Stomach (tissue), 9 donors: ENCODE measurements around the gene KDR. TPM values are rescaled to one million over a fixed set of nuclear protein-coding genes. Genes with fewer than 3 reads are reported as not detected.
A peak's percentile ranks its signal among the peaks of the same experiment; 100 is the strongest.

ENCODE experiments used
- DNase-seq, 2 donors: peaks; one replicate each; pipeline versions ENCODE4 v3.0.0 to v3.0.0-alpha.2; 2013 to 2019
- H3K27ac ChIP-seq, 5 donors: fragments of 200-600 bp in 4 of 5; sonication (generic) in 4 of 5; one replicate each; pipeline ENCODE4 v1.5.1; 2013 to 2019; ENCODE audit warnings: mild to moderate bottlenecking in 1 of 5, moderate library complexity in 1 of 5
- H3K27me3 ChIP-seq, 3 donors: fragments of 200-600 bp; sonication (generic); one replicate each; pipeline ENCODE4 v1.5.1; 2017 to 2019; ENCODE audit warnings: mixed run types in 1 of 3
- H3K36me3 ChIP-seq, 4 donors: fragments of 200-600 bp; sonication (generic); 1 replicate in 3 of 4; 2 replicates in 1 of 4; pipeline ENCODE4 v1.5.1; 2016 to 2019
- H3K4me1 ChIP-seq, 4 donors: fragments of 200-600 bp; sonication (generic); one replicate each; pipeline ENCODE4 v1.5.1; 2016 to 2019
- H3K4me3 ChIP-seq, 4 donors: fragments of 200-600 bp; sonication (generic) in 3 of 4; one replicate each; pipeline ENCODE4 v1.5.1; 2016 to 2019; ENCODE audit warnings: mild to moderate bottlenecking in 1 of 4
- H3K9me3 ChIP-seq, 4 donors: fragments of 200-600 bp; sonication (generic); one replicate each; pipeline ENCODE4 v1.5.1; 2016 to 2019
- EP300 ChIP-seq: sonication (generic); formaldehyde crosslinking; IDR thresholded peaks from one replicate; pipeline ENCODE4 v1.6.1; 2017; ENCODE audit warnings: antibody characterized with exemption
- POLR2A ChIP-seq, 4 donors: fragments of 450-650 bp; IDR thresholded peaks; one replicate each; pipeline ENCODE4 v1.6.1; 2016; ENCODE audit warnings: antibody characterized with exemption in 4 of 4, control low read depth in 2 of 4, mild to moderate bottlenecking in 1 of 4, moderate library complexity in 1 of 4
- POLR2AphosphoS5 ChIP-seq, 3 donors: sonication (generic); formaldehyde crosslinking; IDR thresholded peaks; one replicate each; pipeline ENCODE4 v1.6.1; 2016; ENCODE audit warnings: antibody characterized with exemption in 3 of 3
- WGBS, 5 donors: extraction: QIAGEN DNeasy Blood & Tissue Kit in 3 of 5; methylation state at CpG; one replicate each; pipeline versions ENCODE4 v1.1.5 to v1.1.7; 2013 to 2018; 5-methylcytosine and 5-hydroxymethylcytosine counted together
- intact Hi-C: fragments of 100-400 bp; cut with DNase I; formaldehyde crosslinking; loops from one replicate; pipeline ENCODE4 v1.15.1; 2023; ENCODE audit warnings: low total_unique reads
- polyA plus RNA-seq, 3 donors: library from polyadenylated mRNA; stranded (reverse); fragments of 200-250 nt; gene quantifications; one replicate each; pipeline ENCODE4 v1.2.3, GENCODE V29; 2013
- total RNA-seq, 5 donors: library from RNA; depleted of rRNA; stranded (reverse); fragments of >200 nt; gene quantifications; one replicate each; pipeline versions ENCODE4 v1.1.0 to v1.2.3, GENCODE V29; 2014 to 2016
- TF ChIP-seq, protein P1 (sequence below), 7 experiments: fragments of 450-650 bp in 4 of 7; fragments of 200-600 bp in 3 of 7; sonication (generic) in 3 of 7; IDR thresholded peaks; one replicate each; pipeline ENCODE4 v1.5.1; 2016 to 2019; ENCODE audit warnings: antibody characterized with exemption in 7 of 7, control low read depth in 2 of 7, mild to moderate bottlenecking in 1 of 7
- donor health status: healthy with polysubstance abuse.
- donor health status: Bipolar disorder and iron deficiency.
- donor health status: healthy.

KDR gene
- total and polyA plus RNA-seq, 8 donors = 1.1 to 32.3 (median 8.1) TPM

DNA sequence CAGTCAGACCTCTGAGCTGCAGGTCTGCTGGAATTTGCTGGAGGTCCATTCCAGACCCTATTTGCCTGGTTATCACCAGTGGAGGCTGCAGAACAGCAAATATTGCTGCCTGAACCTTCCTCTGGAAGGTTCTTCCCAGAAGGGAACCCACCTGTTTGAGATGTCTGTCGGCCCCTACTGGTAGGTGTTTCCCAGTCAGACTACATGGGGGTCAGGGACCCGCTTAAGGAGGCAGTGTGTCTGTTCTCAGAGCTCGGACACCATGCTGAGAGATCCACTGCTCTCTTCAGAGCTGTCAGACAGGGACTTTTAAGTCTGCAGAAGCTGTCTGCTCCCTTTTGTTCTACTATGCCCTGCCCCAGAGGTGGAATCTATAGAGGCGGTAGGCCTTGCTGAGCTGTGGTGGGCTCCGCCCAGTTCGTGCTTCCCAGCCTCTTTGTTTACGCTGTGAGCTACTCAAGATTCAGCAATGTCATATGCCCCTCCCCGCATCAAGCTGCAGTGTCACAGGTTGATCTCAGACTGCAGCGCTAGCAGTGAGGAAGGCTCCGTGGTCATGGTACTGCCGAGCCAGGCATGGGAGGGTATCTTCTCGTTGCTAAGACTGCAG, 44.1 kb upstream of the KDR start:
- no peaks in the 10 kb centered on the region for H3K4me1 ChIP-seq
- no peaks in the 10 kb centered on the region for H3K36me3 ChIP-seq
- intact Hi-C loops = no loop called here
- H3K27me3 ChIP-seq = no peaks in the 10 kb centered on the region
- TF ChIP-seq, protein P1, sequence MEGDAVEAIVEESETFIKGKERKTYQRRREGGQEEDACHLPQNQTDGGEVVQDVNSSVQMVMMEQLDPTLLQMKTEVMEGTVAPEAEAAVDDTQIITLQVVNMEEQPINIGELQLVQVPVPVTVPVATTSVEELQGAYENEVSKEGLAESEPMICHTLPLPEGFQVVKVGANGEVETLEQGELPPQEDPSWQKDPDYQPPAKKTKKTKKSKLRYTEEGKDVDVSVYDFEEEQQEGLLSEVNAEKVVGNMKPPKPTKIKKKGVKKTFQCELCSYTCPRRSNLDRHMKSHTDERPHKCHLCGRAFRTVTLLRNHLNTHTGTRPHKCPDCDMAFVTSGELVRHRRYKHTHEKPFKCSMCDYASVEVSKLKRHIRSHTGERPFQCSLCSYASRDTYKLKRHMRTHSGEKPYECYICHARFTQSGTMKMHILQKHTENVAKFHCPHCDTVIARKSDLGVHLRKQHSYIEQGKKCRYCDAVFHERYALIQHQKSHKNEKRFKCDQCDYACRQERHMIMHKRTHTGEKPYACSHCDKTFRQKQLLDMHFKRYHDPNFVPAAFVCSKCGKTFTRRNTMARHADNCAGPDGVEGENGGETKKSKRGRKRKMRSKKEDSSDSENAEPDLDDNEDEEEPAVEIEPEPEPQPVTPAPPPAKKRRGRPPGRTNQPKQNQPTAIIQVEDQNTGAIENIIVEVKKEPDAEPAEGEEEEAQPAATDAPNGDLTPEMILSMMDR (IDR thresholded peaks at IDR 0.05) = no peak
- TF ChIP-seq POLR2A (IDR thresholded peaks at IDR 0.05) (no peak), EP300 (no peak), POLR2AphosphoS5 (IDR thresholded peaks at IDR 0.05) (no peak)
- H3K4me3 ChIP-seq = no peak overlapping the region
- WGBS, 5 donors = 24 to 41% (median 28%) methylated on average over 9 to 12 of the region's 12 CpGs
- peak; percentile 28 to 41 for DNase-seq
- H3K9me3 ChIP-seq = no peaks in the 10 kb centered on the region
- no peak overlapping the region for H3K27ac ChIP-seq

DNA sequence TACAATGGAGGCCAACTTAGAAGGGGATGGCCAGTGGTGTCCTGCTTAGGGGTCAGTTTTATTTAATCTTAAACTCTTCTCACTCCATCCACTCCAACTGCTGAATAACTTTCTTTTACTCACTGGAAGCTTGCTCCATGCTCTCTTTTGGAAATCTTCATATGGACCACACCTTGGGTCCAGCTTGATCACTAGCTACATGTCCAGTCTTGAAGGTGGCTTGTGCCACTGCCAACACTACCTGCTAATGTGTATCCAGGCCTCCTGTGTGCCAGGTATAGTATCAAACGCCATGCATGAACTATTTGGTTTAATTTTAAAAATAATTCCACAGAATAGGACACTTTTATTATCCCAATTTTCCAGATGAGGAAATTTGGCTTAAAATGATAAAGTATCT, 37.0 kb upstream of the KDR start:
- no peak for TF ChIP-seq POLR2A (IDR thresholded peaks at IDR 0.05)
- no peak for TF ChIP-seq POLR2AphosphoS5 (IDR thresholded peaks at IDR 0.05)
- TF ChIP-seq, protein P1 (IDR thresholded peaks at IDR 0.05) = no peak
- TF ChIP-seq EP300 = no peak
- WGBS, 5 donors = 68 to 89% (median 79%) methylated on average over 1 of the region's 1 CpG
- Histone ChIP-seq H3K36me3 (no peaks in the 10 kb centered on the region), H3K4me3 (no peak overlapping the region), H3K4me1 (peaks cover 0 to 7% (median 2%) of the 10 kb centered on the region in 4 donors), H3K27ac (no peak overlapping the region), H3K27me3 (peaks cover 0 to 11% (median 0%) of the 10 kb centered on the region in 3 donors), H3K9me3 (no peaks in the 10 kb centered on the region)
- intact Hi-C loops = no loop called here
- no peak for DNase-seq

DNA sequence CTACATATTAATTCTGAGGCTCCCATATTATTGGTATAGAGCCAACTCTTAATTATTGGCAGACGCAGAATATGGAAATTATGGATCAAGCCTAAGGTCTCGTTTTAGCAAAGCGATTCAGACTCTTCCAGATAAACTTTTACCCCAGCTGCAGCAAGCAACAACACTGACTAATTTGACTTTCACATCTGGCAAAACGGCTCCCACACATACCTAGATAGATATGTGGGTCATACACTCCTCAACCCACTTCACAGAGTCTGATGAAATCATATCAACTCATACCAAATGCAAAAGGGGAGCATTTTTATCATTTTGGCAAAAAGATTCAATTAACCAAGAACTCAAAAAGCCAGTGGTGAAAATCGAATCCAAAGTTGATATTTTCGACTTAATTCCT, 36.3 kb upstream of the KDR start:
- Histone ChIP-seq H3K27ac (no peak overlapping the region), H3K4me3 (no peak overlapping the region), H3K27me3 (peaks cover 0 to 15% (median 0%) of the 10 kb centered on the region in 3 donors), H3K36me3 (no peaks in the 10 kb centered on the region), H3K9me3 (no peaks in the 10 kb centered on the region), H3K4me1 (peaks cover 0 to 7% (median 3%) of the 10 kb centered on the region in 4 donors)
- intact Hi-C loops = no loop called here
- no peak for DNase-seq
- TF ChIP-seq POLR2AphosphoS5 (IDR thresholded peaks at IDR 0.05) = no peak
- WGBS, 5 donors = 79 to 85% (median 83%) methylated on average over 6 of the region's 6 CpGs

DNA sequence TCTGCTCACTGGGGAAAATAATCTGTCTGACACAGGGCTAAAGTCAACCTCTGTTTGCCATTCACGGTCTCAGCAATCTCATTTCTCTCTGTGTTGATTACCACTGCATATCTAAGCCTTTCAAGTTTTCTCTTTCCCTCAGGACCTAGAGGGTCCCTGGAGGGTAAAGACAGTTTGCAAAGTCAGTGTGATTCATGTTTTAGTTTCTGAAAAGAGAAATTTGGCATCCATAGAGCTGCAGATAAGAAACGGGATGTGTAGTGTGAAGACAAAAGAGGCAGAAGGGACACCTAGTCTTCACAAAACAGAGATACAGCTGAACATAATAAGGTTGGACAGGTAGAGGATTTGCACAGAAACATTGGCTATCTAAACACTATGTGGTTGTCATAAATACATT, 34.5 kb upstream of the KDR start:
- no peak for DNase-seq
- no peak overlapping the region for H3K27ac ChIP-seq
- TF ChIP-seq, protein P1 (IDR thresholded peaks at IDR 0.05) = no peak
- TF ChIP-seq POLR2AphosphoS5 (IDR thresholded peaks at IDR 0.05) (no peak), POLR2A (IDR thresholded peaks at IDR 0.05) (no peak), EP300 (no peak)
- WGBS, 5 donors = 28 to 49% (median 38%) methylated on average over 2 of the region's 2 CpGs
- no peak overlapping the region for H3K4me3 ChIP-seq
- intact Hi-C loops = no loop called here
- peaks cover 0 to 7% (median 3%) of the 10 kb centered on the region in 4 donors for H3K4me1 ChIP-seq
- no peaks in the 10 kb centered on the region for H3K36me3 ChIP-seq
- no peaks in the 10 kb centered on the region for H3K9me3 ChIP-seq
- H3K27me3 ChIP-seq = peaks cover 0 to 15% (median 0%) of the 10 kb centered on the region in 3 donors

DNA sequence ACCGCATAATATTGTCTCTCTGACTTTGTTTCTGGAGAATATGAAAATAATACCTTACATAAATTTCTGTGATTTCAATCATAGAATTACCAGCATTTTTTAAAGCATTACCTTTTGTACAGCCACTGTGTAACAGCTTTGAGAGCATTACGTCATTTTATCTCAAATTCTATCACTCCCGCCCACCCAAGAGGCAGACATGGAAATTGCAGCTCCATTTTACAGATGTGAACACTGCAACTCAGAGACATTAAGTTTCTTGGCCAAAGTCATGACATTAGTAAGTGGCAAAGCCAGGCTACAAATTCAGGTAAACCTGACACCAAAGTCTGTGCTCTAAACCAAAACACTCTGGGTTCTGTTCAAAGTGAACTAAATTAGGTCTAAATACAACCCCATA, 33.6 kb upstream of the KDR start:
- no peak for TF ChIP-seq POLR2AphosphoS5 (IDR thresholded peaks at IDR 0.05)
- Histone ChIP-seq H3K9me3 (no peaks in the 10 kb centered on the region), H3K36me3 (no peaks in the 10 kb centered on the region), H3K4me1 (peaks cover 0 to 7% (median 3%) of the 10 kb centered on the region in 4 donors), H3K27me3 (peaks cover 0 to 15% (median 0%) of the 10 kb centered on the region in 3 donors), H3K4me3 (no peak overlapping the region), H3K27ac (no peak overlapping the region)
- intact Hi-C loops = no loop called here
- DNase-seq = no peak
- 59 to 76% (median 70%) methylated on average over 3 of the region's 3 CpGs for WGBS, 5 donors
